GM19328 (cell line): ENCODE measurements around the gene FKBP2.

Experiments
- ATAC-seq: cut with Tn5 transposase; IDR thresholded peaks from one replicate; pipeline ENCODE4 v1.9.1; 2021; ENCODE audit warnings: mild to moderate bottlenecking, moderate library complexity; ENCODE audit not compliant: unreplicated experiment

The FKBP2 gene

DNA sequence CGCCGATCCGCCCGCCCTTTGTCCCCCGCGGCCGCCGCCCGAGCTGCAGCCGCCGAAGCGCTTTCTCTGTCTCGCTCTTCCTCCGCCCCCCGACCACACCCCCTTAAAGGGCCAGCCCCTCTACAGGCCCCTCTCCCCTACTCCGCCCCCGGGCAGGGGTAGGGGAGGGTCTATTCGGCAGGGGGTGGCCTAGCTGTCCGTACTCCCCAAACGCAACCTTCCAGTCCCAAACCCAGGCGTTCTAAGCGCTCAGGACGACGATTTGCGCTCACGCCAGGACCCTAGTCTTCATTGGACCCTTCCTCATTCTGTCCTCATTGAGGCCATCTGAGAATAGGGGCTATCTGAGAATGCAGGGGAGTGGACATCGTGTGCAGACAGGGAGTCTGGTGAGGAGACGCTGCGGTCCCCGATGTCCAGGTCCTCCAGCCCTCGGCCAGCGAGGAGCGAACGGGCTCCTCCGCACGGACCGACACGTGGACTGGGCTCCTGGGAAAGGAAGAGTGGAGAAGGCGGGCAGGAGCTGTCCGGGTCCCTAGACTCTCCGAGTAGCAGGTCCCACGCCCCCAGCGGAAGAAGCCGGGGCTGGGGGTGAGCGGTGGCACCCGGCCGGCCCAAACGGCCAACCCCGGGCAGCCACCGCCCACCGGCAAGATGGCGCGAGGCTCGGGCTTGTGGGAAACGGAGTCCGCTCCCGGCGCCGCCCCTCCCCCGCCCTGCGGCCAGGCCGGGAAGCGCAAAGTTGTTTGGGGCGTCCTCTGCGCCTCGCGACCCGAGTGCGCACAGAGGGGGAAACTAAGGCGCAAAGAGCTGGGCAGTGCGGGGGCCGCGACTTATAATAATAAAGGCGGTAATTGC, 6.2 kb downstream of the FKBP2 start, which contains the start of gene PPP1R14B:
Gene PPP1R14B, minus strand, starts transcription at position 73 of the 858 bp plus-strand sequence. CDS start 270 bp downstream, outside the sequence.
- ATAC-seq = no peak

DNA sequence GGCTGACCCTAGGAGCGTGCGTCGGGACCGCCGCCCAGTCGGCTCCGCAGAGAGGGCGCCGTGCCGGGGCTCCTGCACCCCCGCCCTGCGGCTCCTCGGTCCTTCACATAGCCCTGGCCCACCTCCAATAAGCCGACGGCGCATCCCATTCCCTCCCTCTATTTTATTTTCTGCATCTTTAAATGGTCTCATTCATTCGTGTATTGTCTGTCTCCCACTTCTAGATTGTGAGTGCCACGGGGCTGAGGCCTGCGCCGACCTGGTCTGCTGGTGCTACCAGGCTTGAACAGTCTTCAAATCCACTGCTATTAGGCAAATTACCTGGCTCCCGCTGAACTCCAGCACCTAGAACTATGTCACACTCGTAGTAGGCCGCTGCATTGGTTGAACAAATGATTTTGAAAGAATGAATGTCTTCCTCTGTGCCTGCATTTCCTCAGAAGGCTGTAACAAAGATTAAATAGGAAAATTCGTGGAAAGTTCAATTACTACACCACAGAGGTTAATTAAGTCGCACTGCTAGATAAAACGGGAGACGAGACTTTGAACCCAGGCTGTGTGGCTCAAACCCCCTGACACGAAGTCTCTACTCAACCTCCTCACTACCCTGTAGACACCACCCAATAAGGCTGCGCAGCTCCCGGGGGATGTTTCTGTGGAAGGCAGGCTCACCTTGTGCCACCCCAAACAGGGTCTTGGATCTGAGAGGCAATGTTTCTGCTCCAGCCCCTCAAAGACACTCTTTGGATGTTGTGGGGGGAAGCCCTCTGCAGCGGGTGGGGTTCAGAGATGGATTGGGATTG, 7.0 kb downstream of the FKBP2 start:
- ATAC-seq = no peak

- ATAC-seq = no peak
These were observed 7.7 kb downstream of the FKBP2 start for GRCh38 chr11:64248578-64248977.

- no peak for ATAC-seq
These were observed 8.1 kb downstream of the FKBP2 start for GRCh38 chr11:64249038-64249437.

- no peak for ATAC-seq
These were observed 8.9 kb downstream of the FKBP2 start for GRCh38 chr11:64249563-64250414.

DNA sequence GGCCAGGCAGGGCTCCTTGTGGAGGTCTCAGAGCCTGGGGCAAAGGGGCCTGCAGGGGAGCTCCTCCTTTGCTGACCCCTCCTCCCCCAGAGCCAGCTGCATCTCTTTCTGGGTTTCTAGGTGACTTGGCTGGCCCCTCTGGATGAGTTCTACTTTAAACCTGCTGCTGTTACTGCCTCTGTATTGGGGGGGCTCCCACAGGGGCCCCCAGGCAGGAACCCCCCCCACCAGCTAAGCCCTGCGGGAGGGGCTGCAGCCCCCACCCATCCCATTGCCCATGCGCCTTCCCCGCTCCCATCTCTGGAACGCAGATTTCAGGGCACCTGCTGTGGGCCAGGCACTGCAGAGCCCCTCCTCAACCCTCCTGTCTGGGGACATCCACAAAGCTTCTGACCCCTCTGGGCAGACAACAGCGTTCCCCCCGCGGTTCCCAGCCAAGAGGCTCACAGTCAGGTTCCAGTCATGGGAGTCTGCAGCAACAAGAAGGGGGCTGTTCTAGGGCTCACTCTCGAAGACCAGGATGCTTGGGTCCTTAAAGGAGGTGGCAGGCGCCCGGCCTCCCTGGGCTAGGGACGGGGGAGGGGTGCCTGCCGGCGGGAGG, 9.6 kb downstream of the FKBP2 start:
- no peak for ATAC-seq

DNA sequence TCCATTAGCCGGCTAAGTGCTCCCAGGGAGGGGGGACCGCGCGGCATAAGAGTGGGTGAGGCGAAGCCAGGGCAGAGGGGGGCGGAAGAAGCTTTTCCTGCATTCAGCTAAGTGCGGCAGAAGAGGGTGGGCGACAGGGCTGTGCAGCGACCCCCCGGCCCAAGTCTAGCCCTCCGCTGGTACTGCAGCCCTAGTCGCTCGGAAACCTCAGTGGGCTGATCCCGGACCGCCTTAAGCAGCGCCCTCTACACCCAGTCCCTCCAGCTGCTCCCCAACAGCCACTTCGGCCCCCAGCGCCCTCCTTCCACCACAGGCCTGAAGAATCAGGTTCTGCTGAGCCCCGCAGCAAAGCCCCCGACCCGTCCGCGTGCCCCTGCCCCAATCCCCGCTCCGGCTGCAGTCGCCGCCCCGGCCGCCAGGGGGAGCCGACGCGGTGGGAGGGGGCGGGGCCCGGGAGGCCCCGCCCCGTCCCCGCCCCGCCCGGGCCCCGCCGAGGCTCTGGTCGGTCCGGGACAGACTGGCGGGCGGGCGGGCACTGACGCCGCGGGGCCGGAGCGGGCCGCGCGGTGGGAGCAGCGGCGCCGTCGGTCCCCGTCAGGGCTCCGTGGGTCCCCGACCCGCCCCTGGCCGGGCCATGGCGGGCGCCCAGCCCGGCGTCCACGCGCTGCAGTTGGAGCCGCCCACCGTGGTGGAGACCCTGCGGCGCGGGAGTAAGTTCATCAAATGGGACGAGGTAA, 10.3 kb downstream of the FKBP2 start, which contains the start of gene PLCB3:
Gene PLCB3, plus strand, starts transcription at position 515 of the 737 bp plus-strand sequence. Its CDS starts 120 bp downstream, at position 635.
- peak; percentile 45 for ATAC-seq

DNA sequence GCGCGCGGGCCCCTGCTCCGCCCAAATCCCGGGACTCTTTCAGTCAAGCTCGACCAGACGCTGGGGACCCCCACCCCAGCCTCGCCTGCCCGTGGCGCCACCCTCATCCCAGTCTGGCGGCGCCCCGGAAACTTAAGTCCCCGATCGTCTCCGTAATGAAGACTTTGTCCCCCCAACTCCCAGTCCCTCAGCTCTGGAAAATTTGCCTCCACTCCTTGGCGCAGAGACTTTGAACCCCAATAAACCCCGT, 10.8 kb downstream of the FKBP2 start:
- ATAC-seq = no peak

DNA sequence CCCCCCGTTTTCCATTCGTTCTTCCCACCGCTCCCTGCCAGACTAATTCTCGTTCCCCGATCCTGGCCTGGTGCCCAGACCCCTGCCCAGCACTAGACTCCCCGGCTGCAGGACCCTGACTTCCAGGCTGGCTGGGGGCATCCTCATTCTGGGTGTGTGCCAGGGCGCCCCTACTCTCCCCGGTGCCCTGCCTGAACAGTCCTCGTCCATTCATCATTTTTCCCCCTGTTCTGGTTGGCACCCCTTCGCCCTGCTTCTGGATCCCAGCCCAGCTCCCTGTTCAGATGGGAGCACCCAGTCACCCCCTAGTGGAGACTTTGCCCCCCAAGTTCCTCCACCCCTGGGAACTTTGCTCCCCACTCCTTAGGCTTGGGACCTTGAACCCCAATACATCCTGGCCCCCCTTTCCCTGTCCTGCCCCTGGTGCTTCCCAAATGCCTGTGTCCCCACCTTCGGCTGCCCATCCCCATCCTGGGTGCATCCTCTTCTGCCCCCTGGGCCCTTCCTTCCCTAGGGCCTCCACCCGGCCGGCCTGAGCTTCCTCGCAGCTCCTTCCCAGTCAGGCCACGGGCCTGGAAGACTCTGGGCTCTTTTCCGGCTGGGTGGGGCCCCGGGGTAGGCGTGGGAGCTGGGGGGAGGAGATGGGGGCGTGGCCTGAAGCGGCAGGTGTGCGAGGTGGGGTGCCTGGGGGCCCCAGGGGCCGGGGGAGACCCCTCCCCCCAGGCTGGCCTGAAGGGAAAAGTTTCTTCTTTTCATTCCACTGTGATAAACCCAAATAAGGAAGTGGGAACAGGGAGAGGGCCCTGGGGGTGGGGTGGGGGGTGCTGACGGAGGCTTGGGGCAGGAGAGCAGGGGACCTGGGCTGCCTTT, 11.3 kb downstream of the FKBP2 start:
- ATAC-seq = no peak

- ATAC-seq = no peak
These were observed 12.1 kb downstream of the FKBP2 start for GRCh38 chr11:64253043-64253442.

GRCh38 chr11:64253481-64253880, 12.6 kb downstream of the FKBP2 start:
- no peak for ATAC-seq

GRCh38 chr11:64254326-64254725, 13.4 kb downstream of the FKBP2 start:
- ATAC-seq = no peak

DNA sequence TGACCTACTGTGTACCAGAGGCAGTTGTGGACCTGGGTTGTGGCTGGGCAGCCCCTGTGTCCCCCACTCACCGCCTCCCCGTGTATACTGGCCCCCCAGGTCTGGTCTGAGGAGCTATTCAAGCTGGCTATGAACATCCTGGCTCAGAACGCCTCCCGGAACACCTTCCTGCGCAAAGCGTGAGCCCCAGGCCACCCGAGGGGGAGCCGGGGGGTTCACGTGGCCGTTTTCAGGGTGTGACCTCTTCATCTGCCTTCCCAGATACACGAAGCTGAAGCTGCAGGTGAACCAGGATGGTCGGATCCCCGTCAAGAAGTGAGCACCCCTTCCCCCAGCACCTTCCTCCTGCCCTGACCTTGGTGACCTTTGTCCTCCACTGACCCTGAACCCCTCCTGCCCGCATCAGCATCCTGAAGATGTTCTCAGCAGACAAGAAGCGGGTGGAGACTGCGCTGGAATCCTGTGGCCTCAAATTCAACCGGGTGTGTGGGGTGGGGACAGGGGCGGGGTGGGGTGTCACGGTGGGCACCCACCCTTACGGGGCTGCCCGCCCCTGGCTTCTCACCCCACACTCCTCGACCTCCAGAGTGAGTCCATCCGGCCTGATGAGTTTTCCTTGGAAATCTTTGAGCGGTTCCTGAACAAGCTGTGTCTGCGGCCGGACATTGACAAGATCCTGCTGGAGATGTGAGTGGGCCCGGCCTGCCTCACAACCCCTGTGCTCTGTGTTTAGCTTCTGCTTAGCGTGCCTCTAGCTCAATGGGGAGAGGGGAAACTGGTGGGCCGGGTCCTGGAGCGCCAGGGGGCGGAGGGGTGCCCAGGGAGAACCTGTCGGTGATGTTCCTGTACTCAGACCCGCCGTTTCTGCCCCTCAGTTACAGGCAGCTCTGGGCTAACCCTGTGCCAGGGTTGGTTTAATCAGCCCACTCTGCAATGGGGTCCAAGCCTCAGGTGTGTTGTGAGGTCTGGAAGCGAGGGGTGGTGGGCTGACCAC, 14.5 kb downstream of the FKBP2 start:
- ATAC-seq = no peak

DNA sequence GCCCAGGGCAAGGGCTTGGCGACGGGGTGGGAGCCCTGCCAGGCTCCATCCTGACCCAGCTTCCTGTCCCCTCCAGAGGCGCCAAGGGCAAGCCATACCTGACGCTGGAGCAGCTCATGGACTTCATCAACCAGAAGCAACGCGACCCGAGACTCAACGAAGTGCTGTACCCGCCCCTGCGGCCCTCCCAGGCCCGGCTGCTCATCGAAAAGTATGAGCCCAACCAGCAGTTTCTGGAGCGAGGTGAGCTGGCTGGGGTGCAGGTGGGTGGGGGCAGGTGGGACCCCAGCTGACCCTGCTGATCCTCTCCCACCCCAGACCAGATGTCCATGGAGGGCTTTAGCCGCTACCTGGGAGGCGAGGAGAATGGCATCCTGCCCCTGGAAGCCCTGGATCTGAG, 15.4 kb downstream of the FKBP2 start:
- ATAC-seq = no peak

DNA sequence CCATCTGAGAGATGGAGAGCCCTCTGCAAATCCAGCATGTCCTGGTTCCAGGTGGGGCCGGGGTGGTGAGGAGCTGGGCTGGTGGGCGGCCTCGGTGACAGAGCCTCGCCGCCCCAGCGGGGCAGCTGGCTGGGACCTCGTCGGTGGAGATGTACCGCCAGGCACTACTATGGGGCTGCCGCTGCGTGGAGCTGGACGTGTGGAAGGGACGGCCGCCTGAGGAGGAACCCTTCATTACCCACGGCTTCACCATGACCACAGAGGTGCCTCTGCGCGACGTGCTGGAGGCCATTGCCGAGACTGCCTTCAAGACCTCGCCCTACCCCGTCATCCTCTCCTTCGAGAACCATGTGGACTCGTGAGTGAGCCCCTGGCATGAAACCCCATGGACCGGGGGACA, 17.5 kb downstream of the FKBP2 start:
- no peak for ATAC-seq

DNA sequence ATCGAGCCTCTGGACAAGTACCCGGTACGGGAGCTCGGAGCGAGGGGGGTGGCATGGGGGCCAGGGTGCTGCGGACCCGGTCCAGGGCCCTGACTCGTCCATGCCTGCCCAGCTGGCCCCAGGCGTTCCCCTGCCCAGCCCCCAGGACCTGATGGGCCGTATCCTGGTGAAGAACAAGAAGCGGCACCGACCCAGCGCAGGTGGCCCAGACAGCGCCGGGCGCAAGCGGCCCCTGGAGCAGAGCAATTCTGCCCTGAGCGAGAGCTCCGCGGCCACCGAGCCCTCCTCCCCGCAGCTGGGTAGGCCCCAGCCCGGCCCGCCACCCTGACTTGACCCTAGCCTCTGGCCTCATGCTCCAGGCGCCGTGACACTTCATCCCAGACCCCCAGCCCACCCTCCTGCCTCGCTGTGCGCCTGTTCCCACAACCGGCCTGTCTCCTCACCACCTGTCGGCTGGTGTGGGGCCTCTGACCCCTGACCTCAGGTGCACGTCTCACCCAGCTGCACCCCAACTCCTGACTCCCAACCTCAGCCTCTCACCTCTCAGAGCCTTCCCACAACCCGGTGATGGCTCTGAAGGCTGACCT, 18.1 kb downstream of the FKBP2 start:
- no peak for ATAC-seq

DNA sequence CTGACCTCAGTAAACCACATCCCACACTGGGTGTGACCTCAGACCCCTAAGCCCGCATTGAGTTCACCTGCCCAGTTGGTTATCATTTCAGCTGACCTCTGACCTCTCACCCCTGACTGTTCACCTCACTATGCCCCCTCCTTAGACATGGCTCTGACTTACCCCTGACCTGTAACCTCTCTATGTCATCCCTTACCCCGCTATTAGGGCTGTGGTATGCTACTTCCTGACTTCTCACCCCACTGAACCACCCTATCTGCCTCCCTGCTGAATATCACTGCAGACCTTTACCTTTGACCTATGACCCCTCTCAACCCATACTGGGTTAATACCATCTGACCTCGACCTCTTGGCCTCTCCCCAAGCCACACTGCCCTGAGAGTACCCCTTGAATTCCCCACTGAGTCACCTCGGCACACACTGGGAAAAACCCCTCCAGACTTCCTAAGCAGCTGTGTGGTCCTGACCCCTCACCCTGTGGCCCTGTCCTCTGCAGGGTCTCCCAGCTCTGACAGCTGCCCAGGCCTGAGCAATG, 18.7 kb downstream of the FKBP2 start:
- ATAC-seq = no peak
